Stimulated activated naive CD4-positive, alpha-beta T cell treated with Interleukin-2 at 50 U/mL for 16 hours (primary cell): ENCODE results near the gene IGDCC3.
A peak's percentile ranks its signal among the peaks of the same experiment; 100 is the strongest.

ENCODE experiments used
- DNase-seq: peaks from one replicate; lab custom pipeline; 2025; lab: John Stamatoyannopoulos, UW

Gene IGDCC3

DNA sequence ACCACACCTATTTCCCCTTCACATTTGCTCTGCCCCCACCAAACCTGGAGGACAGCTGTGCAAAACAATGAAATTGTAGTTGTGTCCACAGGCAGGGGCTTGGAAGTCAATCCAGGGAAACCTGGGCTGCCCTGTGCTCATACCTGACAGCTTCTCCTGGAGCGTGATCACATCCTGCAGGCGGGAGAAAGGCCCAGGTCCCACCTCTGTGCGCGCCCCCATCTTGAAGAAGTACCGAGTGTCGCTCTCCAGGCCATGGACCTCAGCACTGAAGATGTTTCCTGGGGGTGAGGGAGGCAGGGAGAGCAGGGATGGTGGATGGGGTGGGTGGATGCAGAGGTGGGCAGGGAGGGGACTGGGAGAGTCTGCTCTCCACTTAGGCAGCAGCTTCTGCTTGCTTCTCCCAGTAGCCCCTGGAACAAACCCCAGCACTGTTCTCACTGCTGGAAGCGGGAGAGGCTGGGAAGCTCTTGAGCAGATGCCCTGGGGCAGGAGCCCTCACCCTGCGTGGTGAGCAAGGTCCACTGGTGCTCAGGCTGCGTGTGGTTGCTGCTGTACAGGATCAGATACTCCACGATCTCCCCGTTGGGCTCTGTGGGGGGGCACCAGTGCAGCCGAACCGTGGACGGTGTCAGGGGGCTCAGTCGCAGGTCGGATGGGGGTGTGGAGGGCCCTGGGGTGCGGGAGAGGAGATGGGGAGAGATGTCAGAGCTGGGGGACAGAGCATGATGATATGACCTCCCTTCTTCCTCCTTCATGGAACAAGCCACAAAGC is 10.7 kb upstream of the IGDCC3 start:
- DNase-seq, result no peak

GRCh38 chr15:65386886-65387285 is 9.1 kb upstream of the IGDCC3 start:
- DNase-seq, result no peak

DNA sequence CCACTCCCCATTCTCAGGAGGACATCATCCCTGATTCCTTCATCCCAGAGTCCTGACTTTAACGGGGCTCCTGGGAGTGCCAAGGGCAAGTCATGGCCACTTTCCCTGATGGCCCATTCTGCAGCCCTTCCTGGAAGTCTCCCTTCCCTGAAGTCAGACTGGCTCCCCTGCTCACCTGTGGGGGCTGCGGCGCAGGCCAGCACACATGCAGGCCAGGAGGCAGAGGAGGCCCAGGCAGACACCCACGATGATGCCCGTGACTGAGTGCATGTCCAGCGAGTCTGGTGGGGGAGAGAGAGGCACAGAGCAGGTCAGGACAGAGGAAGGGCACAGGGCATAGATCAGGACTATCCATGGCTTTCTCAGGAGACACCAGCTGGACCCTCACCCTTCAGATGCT is 8.6 kb upstream of the IGDCC3 start:
- no peak for DNase-seq

GRCh38 chr15:65385870-65386258 is 8.1 kb upstream of the IGDCC3 start:
- DNase-seq, result no peak

GRCh38 chr15:65384895-65385869 is 7.4 kb upstream of the IGDCC3 start:
- DNase-seq, result peak; percentile 73

- DNase-seq, result no peak
Measured at GRCh38 chr15:65384505-65384894, 6.7 kb upstream of the IGDCC3 start.

- DNase-seq, result no peak
Measured at GRCh38 chr15:65383991-65384390, 6.2 kb upstream of the IGDCC3 start.

DNA sequence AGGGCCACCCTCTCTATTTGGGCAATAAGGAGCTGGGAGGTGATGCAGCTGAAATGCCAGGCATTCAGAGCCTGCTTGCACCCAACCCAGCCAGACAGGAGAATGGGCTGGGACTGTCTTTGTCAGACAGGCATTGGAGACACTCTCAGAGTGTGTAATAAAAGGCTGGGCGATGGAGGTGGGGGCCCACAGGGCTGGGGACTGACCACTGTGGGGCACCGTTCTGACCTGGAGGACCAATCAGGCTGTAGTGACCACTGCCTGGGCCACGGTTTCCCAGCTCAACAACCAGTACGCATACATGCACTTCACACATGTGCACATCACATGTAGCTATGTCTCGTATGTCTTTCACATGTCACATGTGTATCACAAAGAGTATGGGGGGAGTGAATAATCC is 5.7 kb upstream of the IGDCC3 start:
- DNase-seq, result no peak

DNA sequence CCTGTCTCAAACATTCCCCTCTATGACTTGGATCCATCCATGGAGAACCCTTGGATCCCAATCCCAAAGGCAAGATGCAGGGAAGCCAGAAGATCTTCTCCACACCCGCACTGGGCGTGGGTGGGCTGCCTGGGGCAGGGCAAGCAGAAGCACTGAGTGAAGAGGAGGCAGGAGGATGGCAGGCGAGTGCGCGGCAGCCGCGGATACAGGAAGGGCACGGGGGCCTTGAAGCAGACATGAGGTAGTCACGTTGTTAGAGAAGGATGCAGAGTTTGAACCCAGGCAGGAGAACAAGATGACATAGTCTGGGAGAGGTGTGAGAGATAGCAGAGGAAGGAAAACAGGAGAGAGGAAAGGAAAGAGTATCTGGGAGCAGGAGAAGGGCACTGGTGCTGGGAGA is 5.1 kb upstream of the IGDCC3 start:
- no peak for DNase-seq

DNA sequence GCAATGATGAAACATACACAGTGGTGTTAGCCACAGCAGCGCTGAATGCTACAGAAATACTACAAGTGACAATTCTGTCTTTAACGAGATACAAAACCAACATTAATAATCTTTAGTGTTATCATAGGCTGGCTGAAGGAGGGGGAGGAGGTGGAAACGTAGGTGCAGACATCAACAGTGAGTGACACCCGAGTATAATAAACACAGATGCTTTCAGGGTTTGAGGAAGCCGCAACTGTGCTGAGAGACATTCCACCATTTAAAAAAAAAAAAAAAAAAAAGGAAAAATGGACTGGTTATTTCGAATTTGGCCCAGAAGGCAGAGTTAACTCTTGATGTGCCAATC is 4.3 kb upstream of the IGDCC3 start:
- no peak for DNase-seq

DNA sequence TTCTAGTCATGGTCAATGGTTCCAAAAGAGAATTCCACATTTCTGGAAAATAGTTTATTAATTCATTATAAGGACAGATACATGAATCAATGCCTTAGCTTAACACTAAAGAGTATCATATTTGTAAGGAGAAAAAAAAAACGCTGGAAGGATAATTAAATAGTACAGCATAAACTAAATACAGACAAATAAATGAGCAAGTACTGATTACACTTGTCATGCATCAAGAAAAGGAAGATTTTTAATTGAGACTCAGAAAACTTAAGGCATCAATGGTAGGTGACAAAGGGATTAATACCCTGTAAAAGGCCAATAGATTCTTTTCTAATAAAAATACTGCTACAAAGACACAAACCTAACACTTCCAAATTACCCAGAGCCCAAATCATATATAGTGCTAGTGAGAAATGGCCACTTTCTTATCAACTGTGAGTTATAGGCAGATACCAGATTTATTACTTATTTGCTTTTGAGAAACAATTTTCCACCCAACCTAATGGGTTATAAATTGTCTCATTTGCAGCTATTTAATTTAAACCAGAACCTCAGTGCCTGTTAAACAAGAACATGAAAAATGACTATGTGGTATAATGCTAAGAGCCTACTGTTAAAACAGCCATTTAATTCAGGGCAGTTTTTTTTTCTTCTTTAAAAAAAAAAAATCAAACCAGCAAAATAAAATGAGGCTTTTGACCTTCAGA is 3.8 kb upstream of the IGDCC3 start:
- DNase-seq, result no peak

- no peak for DNase-seq
Measured at GRCh38 chr15:65379986-65380385, 2.2 kb upstream of the IGDCC3 start.

DNA sequence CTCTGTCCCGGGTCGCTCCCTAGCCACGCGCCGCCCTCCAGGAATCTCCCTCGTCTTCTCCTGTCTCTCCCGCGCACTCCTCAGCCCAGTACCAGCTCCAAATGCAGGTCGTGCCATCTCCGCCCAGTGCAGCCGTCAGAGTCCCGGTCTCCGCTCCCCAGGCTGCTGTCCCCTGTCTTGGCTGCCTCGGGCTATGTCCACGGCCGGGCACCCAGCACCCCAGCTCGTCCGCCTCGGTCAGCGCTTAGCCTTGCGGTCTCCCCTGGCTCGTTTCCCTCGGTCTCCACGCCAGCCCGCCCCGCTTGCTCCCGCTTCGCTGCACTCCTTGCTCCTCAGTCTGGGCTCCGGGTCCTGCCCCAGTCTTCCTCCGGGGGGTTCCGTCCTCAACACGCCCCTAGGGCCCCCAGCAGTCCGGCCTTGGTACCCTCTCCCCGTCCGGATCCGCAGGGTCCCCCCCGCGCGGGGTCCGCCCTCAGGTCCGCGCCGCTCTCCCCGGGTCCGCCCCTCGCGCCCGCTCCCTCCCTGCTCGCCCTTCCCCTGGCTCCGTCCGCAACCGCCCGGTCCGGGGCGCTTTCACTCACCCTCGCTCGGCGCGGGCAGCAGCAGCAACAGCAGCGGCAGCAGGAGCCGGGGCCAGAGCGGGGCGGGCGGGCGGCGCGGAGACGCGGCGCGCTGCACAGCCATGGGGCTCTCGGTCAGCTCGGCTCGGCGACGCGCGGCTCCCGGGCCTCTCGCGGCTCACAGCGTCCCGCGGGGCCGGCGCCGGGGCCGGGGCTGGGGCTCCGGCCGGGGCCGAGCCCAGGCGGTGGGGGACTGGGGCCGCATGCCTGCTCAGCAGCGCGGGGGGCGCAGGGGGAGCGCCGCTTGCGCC is 462 bp downstream of the IGDCC3 start:
- DNase-seq, result no peak

- DNase-seq, result no peak
Measured at GRCh38 chr15:65376767-65377104, 1.1 kb downstream of the IGDCC3 start.

GRCh38 chr15:65375871-65376607 is 1.8 kb downstream of the IGDCC3 start:
- no peak for DNase-seq

GRCh38 chr15:65374821-65375401 is 2.9 kb downstream of the IGDCC3 start:
- no peak for DNase-seq

DNA sequence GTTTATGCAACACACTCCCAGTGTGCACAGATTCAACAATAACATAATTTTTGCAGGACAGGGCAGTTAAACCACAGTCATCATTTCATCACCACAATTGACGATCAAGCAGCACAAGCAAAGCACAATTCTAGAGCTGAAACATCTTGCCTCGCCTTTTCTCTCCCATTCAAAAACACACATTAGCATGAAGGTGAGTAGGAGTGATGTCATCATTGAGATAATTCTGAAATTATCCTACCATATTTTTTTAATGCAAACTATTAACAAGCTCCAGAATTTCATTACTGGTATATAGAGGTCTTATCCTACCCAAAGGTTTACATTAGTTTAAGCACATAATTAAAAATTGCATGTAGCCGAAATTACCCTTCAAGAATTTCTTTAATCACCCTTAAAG is 3.5 kb downstream of the IGDCC3 start:
- DNase-seq, result no peak

- no peak for DNase-seq
Measured at GRCh38 chr15:65373163-65373651, 4.6 kb downstream of the IGDCC3 start.

DNA sequence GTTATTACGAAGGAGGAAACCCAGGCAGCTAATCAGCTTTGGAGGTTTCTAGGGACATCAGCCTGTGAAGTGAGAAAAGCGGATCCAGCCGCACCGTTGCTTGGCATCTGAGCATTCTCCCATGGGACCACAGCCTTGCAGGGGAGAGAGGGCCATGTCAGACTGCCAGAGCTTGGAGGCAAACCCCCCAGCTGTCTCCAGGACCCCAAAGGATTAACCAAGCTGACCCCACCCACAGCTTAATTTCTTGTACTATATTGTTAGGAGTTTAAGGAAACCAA is 5.1 kb downstream of the IGDCC3 start:
- DNase-seq, result no peak

- DNase-seq, result no peak
Measured at GRCh38 chr15:65371976-65372786, 5.6 kb downstream of the IGDCC3 start.
